Measurements from ENCODE around the gene GVQW3. TPM values are rescaled to one million over a fixed set of nuclear protein-coding genes. Genes with fewer than 3 reads are reported as not detected.

The GVQW3 gene
- total and polyA plus RNA-seq, 2 of the 8 experiments (the other 6 are each of a cell fraction or from before 2014, with no cell fraction given), result 5.5 to 8.1 TPM

GRCh38 chr11:76455331-76455730 is 74.2 kb downstream of the GVQW3 start (continued):
- TF ChIP-seq ATF3 (IDR thresholded peaks at IDR 0.05; ENCODE audit: insufficient read depth, low read depth, low read length) (no peak), SIRT6 (IDR thresholded peaks at IDR 0.05; ENCODE audit: low read length) (no peak), JUN (IDR thresholded peaks at IDR 0.05; ENCODE audit: low read depth, low read length) (no peak), SAP30 (IDR thresholded peaks at IDR 0.05; ENCODE audit: insufficient read depth, insufficient replicate concordance, low read length) (no peak), SP2 (IDR thresholded peaks at IDR 0.05; ENCODE audit: low read length) (no peak), EZH2 (IDR thresholded peaks at IDR 0.05; ENCODE audit: low read depth, low read length, severe bottlenecking) (no peak), EGR1 (IDR thresholded peaks at IDR 0.05; ENCODE audit: borderline replicate concordance, low read depth, low read length) (peak; percentile 53), EP300 (IDR thresholded peaks at IDR 0.05; ENCODE audit: borderline replicate concordance in 1 of 2, low read depth in 2 of 2, low read length in 2 of 2) (peak in 1 of 2 experiments; percentile 97; a peak in 2 of 3 replicates), ATF2 (IDR thresholded peaks at IDR 0.05; ENCODE audit: low read length) (peak; percentile 70; the same call in 1 of the 2 replicates), YY1 (IDR thresholded peaks at IDR 0.05; ENCODE audit: low read depth, low read length) (peak; percentile 24; the same call in 1 of the 2 replicates), RFX5 (IDR thresholded peaks at IDR 0.05; ENCODE audit: borderline replicate concordance, low read depth, low read length) (no peak), POLR2A (IDR thresholded peaks at IDR 0.05; ENCODE audit: control extremely low read depth in 1 of 2, low read depth in 2 of 2, low read length in 2 of 2) (peak in 1 of 2 experiments; percentile 79; a peak in 2 of 3 replicates), POLR2AphosphoS5 (IDR thresholded peaks at IDR 0.05; ENCODE audit: low read depth, low read length) (peak; percentile 53), CTCF (IDR thresholded peaks at IDR 0.05; ENCODE audit: control extremely low read depth in 1 of 3, insufficient read depth in 1 of 3, low read depth in 1 of 3, low read length in 3 of 3) (no peak), CTBP2 (IDR thresholded peaks at IDR 0.05; ENCODE audit: borderline replicate concordance, insufficient read depth, insufficient read length, low read length) (no peak), NRF1 (IDR thresholded peaks at IDR 0.05; ENCODE audit: low read depth, low read length) (no peak), CBX5 (IDR thresholded peaks at IDR 0.05; ENCODE audit: low read depth, low read length) (no peak), MAX (IDR thresholded peaks at IDR 0.05) (peak; percentile 70; the same call in 1 of the 2 replicates), RBBP5 (IDR thresholded peaks at IDR 0.05; ENCODE audit: borderline replicate concordance, low read depth, low read length) (no peak; the same call in 1 of the 2 replicates), SUZ12 (IDR thresholded peaks at IDR 0.05; ENCODE audit: low read length) (no peak)

Measured in H1 (cell line).